Pancreas (tissue), 10 donors: Measurements from ENCODE around the gene MRPL20. TPM values are rescaled to one million over a fixed set of nuclear protein-coding genes. Genes with fewer than 3 reads are reported as not detected.
"Not testable (repeated sequence)": the region's sequence is repeated elsewhere in the genome, so short reads cannot be mapped to it uniquely, and the experiment has no call there.

Source experiments
- ATAC-seq, 4 donors: fragments of 200-7000 bp; cut with Tn5 transposase; one replicate each; pipeline versions ENCODE4 v1.8.0 to v1.9.1; 2020; ENCODE audit warnings: mild to moderate bottlenecking in 4 of 4, moderate library complexity in 4 of 4
- DNase-seq, 6 donors: peaks; one replicate each; pipeline ENCODE4 v3.0.0-alpha.2; 2020
- FAIRE-seq: peaks from 2 replicates; lab custom pipeline; 2012; peaks lifted over from hg19 to GRCh38; lab: Jason Lieb, UNC
- H3K27ac ChIP-seq, 4 donors: fragments of 200-600 bp; sonication (generic); 1 replicate in 3 of 4; 2 replicates in 1 of 4; pipeline versions ENCODE4 v1.5.0 to v1.8.0; 2020
- H3K27me3 ChIP-seq, 4 donors: fragments of 200-600 bp; one replicate each; pipeline ENCODE4 v1.8.0; 2021
- H3K36me3 ChIP-seq, 3 donors: fragments of 200-600 bp; sonication (generic) in 1 of 3; one replicate each; pipeline versions ENCODE4 v1.5.0 to v1.8.0; 2020 to 2021
- H3K4me1 ChIP-seq, 3 donors: fragments of 200-600 bp; one replicate each; pipeline ENCODE4 v1.8.0; 2021
- H3K4me3 ChIP-seq, 4 donors: fragments of 200-600 bp; sonication (generic) in 2 of 4; one replicate each; pipeline versions ENCODE4 v1.5.0 to v1.8.0; 2020 to 2021
- H3K9me3 ChIP-seq, 4 donors: fragments of 200-600 bp; one replicate each; pipeline ENCODE4 v1.8.0; 2021
- WGBS, 2 donors: extraction: QIAGEN DNeasy Blood & Tissue Kit; methylation state at CpG; one replicate each; pipeline ENCODE4 v1.1.7; 2013; 5-methylcytosine and 5-hydroxymethylcytosine counted together
- intact Hi-C, 3 donors: fragments of 100-400 bp; cut with DNase I; formaldehyde crosslinking; loops; one replicate each; pipeline versions ENCODE4 v1.11.1 to v1.14.2; 2022
- polyA plus RNA-seq, 2 donors: library from polyadenylated mRNA; stranded (reverse); fragments of 200-250 nt; gene quantifications; one replicate each; pipeline ENCODE4 v1.2.3, GENCODE V29; 2013
- total RNA-seq, 6 donors: library from RNA; stranded (reverse); fragmentation: NEBNext Ultra II Directional in 4 of 6; extraction: Animal tissue kit (Norgen Biotek cat#: 25700) in 4 of 6; gene quantifications; one replicate each; pipeline versions ENCODE4 v1.2.1 to v1.2.4, GENCODE V29; 2021 to 2023
- TF ChIP-seq, protein P1 (sequence below), 4 donors: fragments of 200-600 bp; sonication (generic) in 3 of 4; IDR thresholded peaks; one replicate each; pipeline versions ENCODE4 v1.5.0 to v1.8.0; 2021; ENCODE audit warnings: antibody characterized with exemption in 4 of 4
- donor health status: healthy with polysubstance abuse.
- donor health status: DM: no; HTN: no; CAD: no; lungs with moderate emphysema.
- donor health status: DM: no; HTN: no; CAD: no.
- donor health status: control.
- donor health status: control.
- donor health status: Bipolar disorder and iron deficiency.
- donor health status: DM: yes; HTN: yes; CAD: no.
- donor health status: DM: no; HTN: no; CAD: no.
- donor health status: DM: no; HTN: no; CAD: no.
- donor health status: DM: yes; HTN: yes; CAD: no.

Gene MRPL20
- total and polyA plus RNA-seq, 8 donors = 42.1 to 121 (median 56.6) TPM

DNA sequence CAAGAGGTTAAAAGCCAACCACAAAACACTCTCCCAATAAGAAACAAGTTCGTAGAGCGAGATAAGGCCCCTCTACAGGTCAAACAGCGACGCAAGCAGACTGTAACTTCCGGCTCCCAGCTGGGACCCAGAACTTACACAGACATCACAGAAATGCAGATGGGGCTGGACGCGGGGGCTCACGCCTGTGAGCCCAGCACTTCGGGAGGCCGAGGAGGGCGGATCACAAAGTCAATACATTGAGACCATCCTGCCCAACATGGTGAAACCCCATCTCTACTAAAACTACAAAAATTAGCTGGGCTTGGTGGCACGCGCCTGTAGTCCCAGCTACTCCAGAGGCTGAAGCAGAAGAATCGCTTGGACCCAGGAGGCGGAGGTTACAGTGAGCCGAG is 19.0 kb downstream of the MRPL20 start:
- DNase-seq (peak in 1 of 6 donors; percentile 20), FAIRE-seq (no peak), ATAC-seq (no peak)
- 96 to 98% methylated on average over 16 of the region's 16 CpGs for WGBS, 2 donors
- Histone ChIP-seq H3K4me3 (no peak overlapping the region), H3K27me3 (no peaks in the 10 kb centered on the region), H3K27ac (no peak overlapping the region), H3K4me1 (no peaks in the 10 kb centered on the region), H3K9me3 (no peaks in the 10 kb centered on the region), H3K36me3 (peaks cover 4 to 75% (median 58%) of the 10 kb centered on the region in 3 donors)
- TF ChIP-seq, protein P1, sequence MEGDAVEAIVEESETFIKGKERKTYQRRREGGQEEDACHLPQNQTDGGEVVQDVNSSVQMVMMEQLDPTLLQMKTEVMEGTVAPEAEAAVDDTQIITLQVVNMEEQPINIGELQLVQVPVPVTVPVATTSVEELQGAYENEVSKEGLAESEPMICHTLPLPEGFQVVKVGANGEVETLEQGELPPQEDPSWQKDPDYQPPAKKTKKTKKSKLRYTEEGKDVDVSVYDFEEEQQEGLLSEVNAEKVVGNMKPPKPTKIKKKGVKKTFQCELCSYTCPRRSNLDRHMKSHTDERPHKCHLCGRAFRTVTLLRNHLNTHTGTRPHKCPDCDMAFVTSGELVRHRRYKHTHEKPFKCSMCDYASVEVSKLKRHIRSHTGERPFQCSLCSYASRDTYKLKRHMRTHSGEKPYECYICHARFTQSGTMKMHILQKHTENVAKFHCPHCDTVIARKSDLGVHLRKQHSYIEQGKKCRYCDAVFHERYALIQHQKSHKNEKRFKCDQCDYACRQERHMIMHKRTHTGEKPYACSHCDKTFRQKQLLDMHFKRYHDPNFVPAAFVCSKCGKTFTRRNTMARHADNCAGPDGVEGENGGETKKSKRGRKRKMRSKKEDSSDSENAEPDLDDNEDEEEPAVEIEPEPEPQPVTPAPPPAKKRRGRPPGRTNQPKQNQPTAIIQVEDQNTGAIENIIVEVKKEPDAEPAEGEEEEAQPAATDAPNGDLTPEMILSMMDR (IDR thresholded peaks at IDR 0.05) = no peak
- intact Hi-C loops = no loop called here

DNA sequence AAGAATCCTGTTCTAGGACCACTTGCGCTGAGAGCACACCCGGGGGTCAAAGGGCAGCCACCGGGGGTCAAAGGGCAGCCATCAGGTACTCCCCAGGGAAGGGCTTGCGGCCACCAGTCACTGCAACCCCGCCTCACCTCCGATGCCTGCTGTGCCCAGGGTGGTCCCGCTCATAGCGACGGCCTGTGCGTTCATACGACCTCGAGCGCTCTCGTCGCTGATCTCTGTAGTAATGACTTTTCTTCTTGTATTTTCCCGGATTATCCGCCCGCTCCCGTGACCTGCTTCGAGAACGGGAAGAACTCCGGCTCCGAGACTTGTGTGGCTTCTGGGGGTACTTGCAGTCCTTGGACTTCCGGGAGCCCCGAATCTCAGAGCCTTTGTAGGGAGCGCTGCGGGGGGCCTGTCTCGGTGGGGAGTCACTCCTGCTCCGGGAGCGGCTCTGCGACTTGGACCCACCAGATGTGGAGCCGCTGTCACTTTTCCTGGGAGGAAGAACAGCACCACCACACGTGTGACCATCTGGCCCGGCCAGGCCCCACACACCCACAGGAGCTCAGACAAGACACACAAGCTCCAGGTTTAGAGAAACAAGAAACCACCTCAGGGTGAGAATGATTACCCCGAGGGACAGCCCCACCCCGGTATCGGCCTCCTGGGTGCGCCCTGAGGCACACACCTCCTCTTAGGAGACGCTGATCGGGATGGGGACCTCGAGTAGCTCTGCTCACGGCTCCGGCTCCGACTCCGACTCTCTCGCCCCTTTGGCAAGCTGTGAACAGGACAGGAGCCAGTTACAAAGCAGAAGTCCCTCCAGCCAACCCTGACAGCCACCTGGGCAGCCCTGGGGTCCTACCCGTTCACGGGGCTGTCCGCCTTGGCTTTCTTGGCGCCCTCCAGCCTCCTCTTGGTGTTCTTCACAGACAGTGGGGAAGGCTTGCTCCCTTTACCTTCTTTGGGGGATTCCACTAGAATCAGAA is 19.7 kb downstream of the MRPL20 start:
- TF ChIP-seq, protein P1 (IDR thresholded peaks at IDR 0.05) = no peak
- peaks cover 4 to 68% (median 52%) of the 10 kb centered on the region in 3 donors for H3K36me3 ChIP-seq
- no peaks in the 10 kb centered on the region for H3K9me3 ChIP-seq
- intact Hi-C loops = no loop called here
- no peak for ATAC-seq
- H3K4me1 ChIP-seq = no peaks in the 10 kb centered on the region
- WGBS, 2 donors = 95 to 97% methylated on average over 48 to 50 of the region's 50 CpGs
- no peak for FAIRE-seq
- no peak overlapping the region for H3K4me3 ChIP-seq
- peak in 1 of 6 donors; percentile 69 for DNase-seq
- no peaks in the 10 kb centered on the region for H3K27me3 ChIP-seq
- no peak overlapping the region for H3K27ac ChIP-seq

DNA sequence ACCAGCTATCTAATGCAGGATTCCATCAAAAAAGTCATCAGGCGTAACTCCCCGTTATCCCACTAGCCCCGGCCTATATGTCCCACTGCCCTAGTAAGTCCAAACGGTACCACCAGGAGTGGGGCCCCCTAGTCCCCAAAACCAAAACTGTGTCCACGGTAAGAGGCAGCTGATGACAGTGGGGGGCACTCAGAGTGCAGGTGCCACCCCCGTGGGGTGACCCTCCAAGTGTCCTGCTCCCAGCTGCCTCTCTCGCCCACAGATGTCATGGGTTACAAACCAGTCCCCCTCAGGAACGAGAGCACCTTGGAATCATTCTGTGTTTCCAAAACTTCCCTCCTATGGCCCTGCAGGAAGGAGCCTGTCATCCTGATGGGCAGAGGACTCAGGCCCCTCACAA is 21.2 kb downstream of the MRPL20 start:
- Histone ChIP-seq H3K27me3 (no peaks in the 10 kb centered on the region), H3K27ac (no peak overlapping the region), H3K4me3 (no peak overlapping the region), H3K36me3 (peaks cover 4 to 54% (median 45%) of the 10 kb centered on the region in 3 donors), H3K9me3 (no peaks in the 10 kb centered on the region), H3K4me1 (no peaks in the 10 kb centered on the region)
- TF ChIP-seq, protein P1 (IDR thresholded peaks at IDR 0.05) = no peak
- intact Hi-C loops = no loop called here
- no peak for FAIRE-seq
- no peak for DNase-seq
- no peak for ATAC-seq
- WGBS, 2 donors = 91% methylated on average over 8 of the region's 8 CpGs

DNA sequence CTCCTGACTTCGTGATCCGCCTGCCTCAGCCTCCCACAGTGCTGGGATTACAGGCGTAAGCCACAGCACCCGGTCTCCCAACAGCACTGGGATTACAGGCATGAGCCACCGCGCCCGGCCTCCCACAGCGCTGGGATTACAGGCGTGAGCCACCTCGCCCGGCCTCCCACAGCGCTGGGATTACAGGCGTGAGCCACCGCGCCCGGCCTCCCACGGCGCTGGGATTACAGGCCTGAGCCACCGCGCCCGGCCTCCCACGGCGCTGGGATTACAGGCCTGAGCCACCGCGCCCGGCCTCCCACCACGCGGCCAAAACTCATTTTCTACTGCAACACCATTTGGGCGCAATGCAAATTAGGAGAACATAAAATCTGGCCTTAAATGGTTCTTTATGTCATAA is 21.8 kb downstream of the MRPL20 start:
- H3K27me3 ChIP-seq, ATAC-seq, H3K27ac ChIP-seq, FAIRE-seq, intact Hi-C loops, H3K4me1 ChIP-seq, H3K9me3 ChIP-seq, H3K4me3 ChIP-seq, DNase-seq: not testable (repeated sequence)
- WGBS, 2 donors = 95% methylated on average over 29 of the region's 29 CpGs
- peaks cover 4 to 48% (median 40%) of the 10 kb centered on the region in 3 donors for H3K36me3 ChIP-seq

DNA sequence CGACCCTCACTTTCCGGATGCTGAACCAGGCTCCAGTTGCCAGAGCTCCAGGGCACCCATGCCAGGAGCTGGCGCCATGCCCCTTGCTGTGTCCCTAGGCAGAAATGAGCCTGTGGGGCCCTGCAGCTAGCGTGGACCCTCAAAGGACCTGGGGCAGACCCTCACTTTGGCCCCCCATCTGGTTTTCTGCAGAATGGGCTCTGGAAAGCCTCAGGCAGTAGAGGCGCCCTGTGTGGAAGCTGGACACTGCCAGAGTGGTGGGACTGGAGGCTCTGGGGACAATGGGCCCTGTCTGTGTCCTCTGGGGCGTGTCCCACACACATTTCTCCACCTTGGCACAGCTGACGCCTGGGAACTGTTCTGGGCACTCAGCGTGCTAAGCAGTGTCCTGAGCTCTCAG is 25.8 kb downstream of the MRPL20 start:
- Histone ChIP-seq H3K4me1 (no peaks in the 10 kb centered on the region), H3K4me3 (no peak overlapping the region), H3K27me3 (no peaks in the 10 kb centered on the region), H3K9me3 (no peaks in the 10 kb centered on the region), H3K27ac (no peak overlapping the region), H3K36me3 (peaks cover 0 to 7% (median 6%) of the 10 kb centered on the region in 3 donors)
- WGBS, 2 donors = 77 to 78% methylated on average over 8 of the region's 8 CpGs
- intact Hi-C loops = no loop called here
- ATAC-seq (no peak), FAIRE-seq (no peak), DNase-seq (no peak)
- TF ChIP-seq, protein P1 (IDR thresholded peaks at IDR 0.05) = no peak
